Astrocyte of the cerebellum (primary cell): ENCODE results near the gene PLEKHJ1.

Experiments
- DNase-seq: peaks from one replicate; pipeline ENCODE4 v3.0.0-alpha.2; 2011; ENCODE audit warnings: low read depth
- H3K4me3 ChIP-seq: 2 replicates; pipeline ENCODE4 v1.5.1; 2011; ENCODE audit warnings: mild to moderate bottlenecking, low read depth, low read length, moderate library complexity
- CTCF ChIP-seq: IDR thresholded peaks from 2 replicates; pipeline ENCODE4 v1.5.1; 2012; ENCODE audit warnings: low read length, low read depth, moderate library complexity, mild to moderate bottlenecking; ENCODE audit errors: missing control alignments
- in situ Hi-C: cut with HindIII; loops from 2 replicates; pipeline ENCODE4 v1.10.0; 2017; ENCODE audit warnings: low sequenced_read_pairs

The PLEKHJ1 gene

GRCh38 chr19:2191456-2192310, 44.4 kb downstream of the PLEKHJ1 start:
- H3K4me3 ChIP-seq: no peak overlapping the region
- DNase-seq: no peak
- TF ChIP-seq CTCF: no peak
- in situ Hi-C loops: no loop called here

DNA sequence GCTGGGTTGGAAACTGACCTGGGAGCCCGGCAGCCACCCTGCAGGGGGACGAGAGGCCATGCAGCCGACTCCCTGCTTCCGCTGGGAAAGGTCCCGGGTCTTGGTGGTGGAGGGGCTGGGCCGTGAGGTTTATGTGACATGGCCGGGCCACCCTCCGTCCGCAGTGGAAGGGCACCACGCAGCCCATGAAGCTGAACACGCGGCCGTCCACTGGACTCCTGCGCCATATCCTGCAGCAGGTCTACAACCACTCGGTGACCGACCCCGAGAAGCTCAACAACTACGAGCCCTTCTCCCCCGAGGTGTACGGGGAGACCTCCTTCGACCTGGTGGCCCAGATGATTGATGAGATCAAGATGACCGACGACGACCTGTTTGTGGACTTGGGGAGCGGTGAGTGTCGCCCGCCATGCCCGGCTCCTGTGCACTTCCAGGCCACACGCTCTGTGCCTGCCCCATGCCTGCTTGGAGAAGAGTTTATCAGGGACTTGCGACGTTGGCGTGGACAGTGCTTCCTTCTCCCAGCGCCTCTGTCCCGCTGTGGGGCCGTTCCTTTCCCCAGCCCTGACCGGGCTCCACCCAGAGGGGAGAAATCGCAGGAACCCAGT, 45.2 kb downstream of the PLEKHJ1 start:
- H3K4me3 ChIP-seq: no peak overlapping the region
- TF ChIP-seq CTCF: no peak
- in situ Hi-C loops: no loop called here
- no peak for DNase-seq

GRCh38 chr19:2189880-2190279, 46.2 kb downstream of the PLEKHJ1 start:
- no peak for DNase-seq
- no peak overlapping the region for H3K4me3 ChIP-seq
- TF ChIP-seq CTCF: no peak
- in situ Hi-C loops: loop anchor here (5.0 kb wide), 1 partner anchor 47 kb away; the partner anchor contains the start of genes PLEKHJ1 and SF3A2

DNA sequence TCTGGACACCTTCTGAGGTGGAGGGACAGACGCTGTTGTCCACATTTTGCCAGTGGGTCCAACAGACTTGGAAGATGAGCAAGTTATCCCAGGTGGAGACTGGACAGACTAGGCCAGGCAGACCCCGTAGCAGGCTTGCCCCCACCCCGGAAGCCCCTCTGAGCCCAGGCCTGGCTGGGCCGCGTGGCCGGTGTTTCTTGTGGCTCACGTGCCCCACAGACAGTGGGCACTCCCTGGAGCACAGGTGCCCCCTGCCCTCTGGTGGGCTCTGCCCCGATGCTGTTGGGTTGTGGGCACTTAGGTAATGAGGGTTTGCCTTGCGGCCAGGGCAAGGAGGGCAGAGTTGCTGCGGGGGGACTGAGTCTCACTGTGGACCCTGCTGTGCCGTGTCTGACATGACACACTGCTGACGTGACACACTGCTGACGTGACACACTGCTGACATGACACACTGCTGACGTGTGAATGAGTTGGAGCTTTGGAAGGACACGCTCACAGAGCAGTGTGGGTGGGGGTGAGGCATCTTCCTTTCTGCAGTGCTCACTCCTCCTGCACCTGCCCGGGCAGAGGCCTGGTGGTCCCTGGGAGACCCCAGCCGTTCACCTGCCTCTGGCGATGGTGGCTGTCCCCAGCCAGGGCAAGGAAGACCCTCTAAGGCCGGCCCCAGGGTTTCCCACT, 47.3 kb downstream of the PLEKHJ1 start:
- in situ Hi-C loops: loop anchor here (5.0 kb wide), 1 partner anchor 48 kb away; the partner anchor contains the start of genes PLEKHJ1 and SF3A2
- no peak for TF ChIP-seq CTCF
- H3K4me3 ChIP-seq: no peak overlapping the region
- no peak for DNase-seq

DNA sequence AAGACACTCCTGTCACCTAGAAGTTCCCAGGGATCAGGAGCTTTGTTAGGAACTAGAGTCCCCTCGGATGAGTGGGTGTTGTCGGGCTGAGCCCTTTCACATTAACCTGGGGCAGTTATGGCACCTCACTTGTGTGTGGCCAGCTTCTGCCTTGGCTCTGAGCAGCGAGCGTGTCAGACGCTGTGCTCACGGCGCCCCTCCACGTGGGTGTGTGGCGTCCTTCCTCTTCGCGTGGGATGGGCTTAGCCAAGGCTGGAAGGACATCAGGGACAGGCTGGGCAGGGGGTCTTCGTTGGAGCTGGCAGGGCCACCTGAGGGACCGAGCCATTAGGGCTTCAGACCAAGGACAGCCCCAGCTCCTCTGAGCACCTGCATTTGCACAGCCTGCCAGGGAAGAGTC, 49.0 kb downstream of the PLEKHJ1 start:
- DNase-seq: no peak
- H3K4me3 ChIP-seq: no peak overlapping the region
- TF ChIP-seq CTCF: no peak
- in situ Hi-C loops: loop anchor here (5.0 kb wide), 1 partner anchor 50 kb away; the partner anchor contains the start of genes PLEKHJ1 and SF3A2
